ENCODE data around the gene KISS1R.

Gene KISS1R

GRCh38 chr19:926589-927350 is 9.6 kb downstream of the KISS1R start:
- H3K4me3 ChIP-seq (ENCODE audit: low read length), result peak overlapping the region; percentile 76
- DNase-seq (ENCODE audit: low read depth), result peak; percentile 42
- no peak for TF ChIP-seq CTCF (IDR thresholded peaks at IDR 0.05; ENCODE audit: insufficient read depth, low read depth, low read length, missing control alignments)

DNA sequence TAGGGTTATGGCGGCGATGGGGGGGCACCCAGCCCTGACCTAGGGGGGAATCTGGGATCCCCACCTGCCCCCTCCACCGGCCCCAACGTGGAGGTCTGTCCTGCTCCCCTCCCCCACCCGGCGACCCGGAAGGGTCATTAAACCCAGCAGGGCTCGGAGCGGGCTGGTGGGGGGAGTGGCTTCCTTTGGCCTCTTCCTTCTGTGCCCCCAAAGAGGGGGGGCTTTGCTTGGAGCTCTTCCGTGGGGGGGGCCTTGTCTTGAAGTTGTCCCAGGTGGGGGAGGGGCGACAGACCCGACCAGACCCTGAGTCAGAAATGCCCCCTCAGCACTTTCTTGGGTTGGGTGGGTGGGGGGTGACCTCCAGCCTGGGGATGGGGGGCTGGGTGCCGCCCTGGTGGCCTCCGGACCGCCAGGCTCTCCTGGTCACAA is 10.2 kb downstream of the KISS1R start:
- peak overlapping the region; percentile 76 for H3K4me3 ChIP-seq (ENCODE audit: low read length)
- TF ChIP-seq CTCF (IDR thresholded peaks at IDR 0.05; ENCODE audit: insufficient read depth, low read depth, low read length, missing control alignments), result no peak

GRCh38 chr19:927780-928401 is 10.8 kb downstream of the KISS1R start:
- no peak overlapping the region for H3K4me3 ChIP-seq (ENCODE audit: low read length)
- TF ChIP-seq CTCF (IDR thresholded peaks at IDR 0.05; ENCODE audit: insufficient read depth, low read depth, low read length, missing control alignments), result no peak
- no peak for DNase-seq (ENCODE audit: low read depth)

More for the DNA sequence above, 10.2 kb downstream of the KISS1R start:
- DNase-seq (ENCODE audit: low read depth), result no peak

GRCh38 chr19:928471-929202 is 11.5 kb downstream of the KISS1R start:
- DNase-seq (ENCODE audit: low read depth), result no peak
- TF ChIP-seq CTCF (IDR thresholded peaks at IDR 0.05; ENCODE audit: insufficient read depth, low read depth, low read length, missing control alignments), result no peak
- no peak overlapping the region for H3K4me3 ChIP-seq (ENCODE audit: low read length)

DNA sequence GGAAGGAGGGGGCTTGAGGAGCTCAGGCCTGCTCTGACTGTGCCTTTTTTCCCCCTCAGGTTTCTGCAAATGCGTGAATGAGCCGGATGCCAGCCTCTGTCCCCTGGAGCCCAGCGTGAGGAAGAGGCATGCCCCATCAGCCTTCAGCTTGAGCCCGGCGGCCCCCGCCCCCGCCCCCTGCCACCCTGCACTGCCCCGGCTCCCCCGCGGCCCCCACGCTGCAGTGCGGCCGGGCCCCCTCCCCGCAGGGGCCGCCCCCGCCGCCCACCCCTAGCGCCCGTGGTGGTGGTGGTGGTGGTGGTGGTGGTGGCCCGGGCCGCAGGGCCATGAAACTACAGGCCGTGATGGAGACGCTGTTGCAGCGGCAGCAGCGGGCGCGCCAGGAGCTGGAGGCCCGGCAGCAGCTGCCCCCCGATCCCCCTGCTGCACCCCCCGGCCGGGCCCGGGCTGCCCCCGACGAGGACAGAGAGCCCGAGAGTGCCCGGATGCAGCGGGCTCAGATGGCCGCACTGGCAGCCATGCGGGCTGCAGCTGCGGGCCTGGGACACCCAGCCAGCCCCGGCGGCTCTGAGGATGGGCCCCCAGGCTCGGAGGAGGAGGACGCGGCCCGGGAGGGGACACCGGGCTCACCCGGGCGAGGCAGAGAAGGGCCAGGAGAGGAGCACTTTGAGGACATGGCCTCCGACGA is 12.2 kb downstream of the KISS1R start:
- no peak for DNase-seq (ENCODE audit: low read depth)
- no peak overlapping the region for H3K4me3 ChIP-seq (ENCODE audit: low read length)
- no peak for TF ChIP-seq CTCF (IDR thresholded peaks at IDR 0.05; ENCODE audit: insufficient read depth, low read depth, low read length, missing control alignments)

GRCh38 chr19:929891-930258 is 12.7 kb downstream of the KISS1R start:
- TF ChIP-seq CTCF (IDR thresholded peaks at IDR 0.05; ENCODE audit: insufficient read depth, low read depth, low read length, missing control alignments), result no peak
- no peak for DNase-seq (ENCODE audit: low read depth)
- H3K4me3 ChIP-seq (ENCODE audit: low read length), result no peak overlapping the region

Measured in epithelial cell of esophagus (primary cell).